ENCODE data around the gene ABL2. TPM values are rescaled to one million over a fixed set of nuclear protein-coding genes. Genes with fewer than 3 reads are reported as not detected.

Gene ABL2
- total RNA-seq, 3 donors from 2014 or later, result 14.8 to 22.2 (median 18.6) TPM

- DNase-seq (no peak), ATAC-seq (no peak)
- intact Hi-C loops (cut with DNase I, micrococcal nuclease), result no loop called here
- TF ChIP-seq CTCF (IDR thresholded peaks at IDR 0.05), result no peak
- Histone ChIP-seq H3K36me3 (ENCODE audit: low read depth) (no peaks in the 10 kb centered on the region), H3K4me1 (ENCODE audit: low read depth) (peaks cover 12% of the 10 kb centered on the region), H3K9me3 (no peaks in the 10 kb centered on the region), H3K4me3 (no peak overlapping the region)
Observed at GRCh38 chr1:179087665-179088064, 141.8 kb downstream of the ABL2 start.

- no peak for TF ChIP-seq CTCF (IDR thresholded peaks at IDR 0.05)
- H3K36me3 ChIP-seq (ENCODE audit: low read depth), result no peaks in the 10 kb centered on the region
- H3K4me3 ChIP-seq, result no peak overlapping the region
- ATAC-seq (no peak), DNase-seq (no peak)
- H3K9me3 ChIP-seq, result no peaks in the 10 kb centered on the region
- intact Hi-C loops (cut with DNase I, micrococcal nuclease), result loop anchor here in 1 of 2 donors (5.0 kb wide), 1 partner anchor 284 kb away; the partner anchor contains the start of gene AXDND1
- H3K4me1 ChIP-seq (ENCODE audit: low read depth), result peaks cover 20% of the 10 kb centered on the region
Observed at GRCh38 chr1:179083533-179083932, 145.9 kb downstream of the ABL2 start.

DNA sequence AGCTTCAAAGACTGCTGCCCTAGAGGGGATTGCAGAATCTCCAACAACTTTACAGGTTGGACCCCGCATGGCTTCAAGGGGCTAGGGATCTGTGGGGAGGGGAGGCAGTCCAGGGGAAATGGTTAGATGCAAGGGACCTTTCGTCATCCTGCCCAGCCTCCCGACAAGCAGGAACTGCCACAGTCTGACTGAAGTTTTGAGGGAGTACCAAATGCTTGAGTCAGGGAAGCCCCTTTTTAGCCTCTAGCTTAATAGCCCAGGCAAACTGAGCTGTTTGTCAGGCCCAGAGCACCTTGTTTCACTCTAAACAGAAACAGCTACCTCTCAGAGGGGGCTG lies 146.5 kb downstream of the ABL2 start:
- Histone ChIP-seq H3K9me3 (no peaks in the 10 kb centered on the region), H3K4me1 (ENCODE audit: low read depth) (peaks cover 20% of the 10 kb centered on the region), H3K36me3 (ENCODE audit: low read depth) (no peaks in the 10 kb centered on the region), H3K4me3 (no peak overlapping the region)
- intact Hi-C loops (cut with DNase I, micrococcal nuclease), result loop anchor here in 1 of 2 donors (5.0 kb wide), 1 partner anchor 284 kb away; the partner anchor contains the start of gene AXDND1
- DNase-seq (no peak), ATAC-seq (no peak)
- TF ChIP-seq CTCF (IDR thresholded peaks at IDR 0.05), result no peak

GRCh38 chr1:179082333-179082998 lies 147.0 kb downstream of the ABL2 start:
- H3K4me3 ChIP-seq, result peak overlapping the region; percentile 78
- H3K4me1 ChIP-seq (ENCODE audit: low read depth), result peaks cover 20% of the 10 kb centered on the region
- intact Hi-C loops (cut with DNase I, micrococcal nuclease), result loop anchor here in 1 of 2 donors (5.0 kb wide), 1 partner anchor 285 kb away; the partner anchor contains the start of gene AXDND1
- TF ChIP-seq CTCF (IDR thresholded peaks at IDR 0.05), result no peak
- H3K9me3 ChIP-seq, result no peaks in the 10 kb centered on the region
- no peaks in the 10 kb centered on the region for H3K36me3 ChIP-seq (ENCODE audit: low read depth)
- peak; percentile 26 to 73 (median 50) for DNase-seq
- peak; percentile 54 for ATAC-seq

- no peaks in the 10 kb centered on the region for H3K9me3 ChIP-seq
- peak within 1 kb of the TSS; percentile 78 for H3K4me3 ChIP-seq
- peak; percentile 95 to 97 (median 96) for DNase-seq
- peak; percentile 94 for ATAC-seq
- intact Hi-C loops (cut with DNase I, micrococcal nuclease), result loop anchor here in 1 of 2 donors (5.0 kb wide), 1 partner anchor 285 kb away; the partner anchor contains the start of gene AXDND1
- no peaks in the 10 kb centered on the region for H3K36me3 ChIP-seq (ENCODE audit: low read depth)
- TF ChIP-seq CTCF (IDR thresholded peaks at IDR 0.05), result no peak
- H3K4me1 ChIP-seq (ENCODE audit: low read depth), result peaks cover 20% of the 10 kb centered on the region
Observed at GRCh38 chr1:179081687-179082332, 147.7 kb downstream of the ABL2 start, which contains the start of gene TOR3A. Gene TOR3A (plus strand): TSS chr1:179082070. CDS start chr1:179082129, 59 bp downstream.
